Lung (tissue), 12 donors: Measurements from ENCODE around the gene DTNBP1. TPM values are rescaled to one million over a fixed set of nuclear protein-coding genes. Genes with fewer than 3 reads are reported as not detected.
A peak's percentile ranks its signal among the peaks of the same experiment; 100 is the strongest.

Experiments used
- ATAC-seq: fragments of 200-7000 bp; cut with Tn5 transposase; one replicate; pipeline ENCODE4 v1.9.1; 2020; ENCODE audit warnings: moderate number of reproducible peaks; ENCODE audit not compliant: insufficient read depth, low FRiP score
- DNase-seq, 3 donors: peaks; one replicate each; pipeline ENCODE4 v3.0.0-alpha.2; 2013 to 2017
- H3K27ac ChIP-seq, 2 donors: one replicate each; pipeline ENCODE4 v1.5.1; 2013; ENCODE audit warnings: mild to moderate bottlenecking in 2 of 2, moderate library complexity in 2 of 2, control low read depth in 1 of 2, inconsistent platforms in 1 of 2, low read depth in 1 of 2, low read length in 1 of 2
- H3K27me3 ChIP-seq, 3 donors: one replicate each; pipeline ENCODE4 v1.5.1; 2013; ENCODE audit warnings: low read length in 2 of 3; ENCODE audit not compliant: control insufficient read depth in 3 of 3, insufficient read depth in 3 of 3
- H3K36me3 ChIP-seq, 4 donors: one replicate each; pipeline ENCODE4 v1.5.1; 2013; ENCODE audit warnings: low read length in 4 of 4, mild to moderate bottlenecking in 1 of 4, moderate library complexity in 1 of 4; ENCODE audit not compliant: control insufficient read depth in 4 of 4, insufficient read depth in 4 of 4
- H3K4me1 ChIP-seq, 5 donors: one replicate each; pipeline ENCODE4 v1.5.1; 2013; ENCODE audit warnings: low read length in 5 of 5, mild to moderate bottlenecking in 2 of 5, moderate library complexity in 1 of 5; ENCODE audit not compliant: control insufficient read depth in 5 of 5, insufficient read depth in 5 of 5
- H3K4me3 ChIP-seq: one replicate; pipeline ENCODE4 v1.5.1; 2013; ENCODE audit warnings: mild to moderate bottlenecking, control low read depth, moderate library complexity
- H3K9ac ChIP-seq, 2 donors: one replicate each; pipeline ENCODE4 v1.5.1; 2013; ENCODE audit warnings: low read length in 2 of 2, control low read depth in 1 of 2; ENCODE audit not compliant: insufficient read depth in 1 of 2
- H3K9me3 ChIP-seq, 4 donors: one replicate each; pipeline ENCODE4 v1.5.1; 2013; ENCODE audit warnings: low read length in 3 of 4, mild to moderate bottlenecking in 1 of 4, moderate library complexity in 1 of 4; ENCODE audit not compliant: control insufficient read depth in 4 of 4, insufficient read depth in 3 of 4
- CTCF ChIP-seq: IDR thresholded peaks from 2 replicates; pipeline ENCODE4 v1.5.1; 2012; ENCODE audit warnings: mild to moderate bottlenecking; ENCODE audit errors: control extremely low read depth, extremely low read depth
- WGBS, 2 donors: extraction: QIAGEN DNeasy Blood & Tissue Kit; methylation state at CpG; one replicate each; pipeline ENCODE4 v1.1.7; 2013; 5-methylcytosine and 5-hydroxymethylcytosine counted together
- polyA plus RNA-seq, 2 donors: library from polyadenylated mRNA; stranded (reverse); fragments of 200-250 nt; gene quantifications; one replicate each; pipeline ENCODE4 v1.2.1, GENCODE V29; 2013
- total RNA-seq, 2 donors: library from RNA; depleted of rRNA in 1 of 2; stranded (reverse); fragments of >200 nt in 1 of 2; gene quantifications; one replicate each; pipeline ENCODE4 v1.2.1, GENCODE V29; 2014 to 2021
- donor health status: control.
- donor health status: control.
- donor health status: Bipolar disorder and iron deficiency.
- donor health status: healthy.
- donor health status: DM: yes; HTN: yes; CAD: no.

DTNBP1 gene
- total and polyA plus RNA-seq, 4 donors = 9.9 to 23.9 (median 20.5) TPM

GRCh38 chr6:15477746-15478145 is 185.1 kb downstream of the DTNBP1 start:
- WGBS, 2 donors = 53 to 56% methylated on average over 5 of the region's 5 CpGs
- H3K27ac ChIP-seq = no peak overlapping the region

GRCh38 chr6:15476631-15477380 is 186.0 kb downstream of the DTNBP1 start:
- no peak for ATAC-seq
- Histone ChIP-seq H3K36me3 (peaks cover 0 to 4% (median 0%) of the 10 kb centered on the region in 4 donors), H3K9ac (no peak overlapping the region), H3K27ac (peak overlapping the region; percentile 44 to 61), H3K4me3 (no peak overlapping the region), H3K4me1 (peaks cover 14 to 53% (median 25%) of the 10 kb centered on the region in 5 donors), H3K27me3 (no peaks in the 10 kb centered on the region), H3K9me3 (no peaks in the 10 kb centered on the region)
- WGBS, 2 donors = 49 to 59% methylated on average over 7 of the region's 7 CpGs
- DNase-seq = peak in 2 of 3 donors; percentile 67 to 70
- TF ChIP-seq CTCF = no peak

More at GRCh38 chr6:15477746-15478145, 185.1 kb downstream of the DTNBP1 start:
- DNase-seq (peak in 1 of 3 donors; percentile 39), ATAC-seq (no peak)
- Histone ChIP-seq H3K36me3 (peaks cover 0 to 4% (median 0%) of the 10 kb centered on the region in 4 donors), H3K4me1 (peaks cover 10 to 51% (median 25%) of the 10 kb centered on the region in 5 donors), H3K27me3 (no peaks in the 10 kb centered on the region), H3K9ac (no peak overlapping the region), H3K9me3 (no peaks in the 10 kb centered on the region), H3K4me3 (no peak overlapping the region)
- TF ChIP-seq CTCF = no peak

GRCh38 chr6:15475872-15476271 is 187.0 kb downstream of the DTNBP1 start:
- WGBS, 2 donors = 61 to 76% methylated on average over 4 of the region's 4 CpGs
- peak overlapping the region in 1 of 2 donors; percentile 41 for H3K27ac ChIP-seq

More at GRCh38 chr6:15475872-15476271, 187.0 kb downstream of the DTNBP1 start:
- no peak overlapping the region for H3K9ac ChIP-seq
- no peak overlapping the region for H3K4me3 ChIP-seq
- TF ChIP-seq CTCF = no peak
- H3K9me3 ChIP-seq = no peaks in the 10 kb centered on the region
- ATAC-seq (no peak), DNase-seq (no peak)
- peaks cover 14 to 44% (median 25%) of the 10 kb centered on the region in 5 donors for H3K4me1 ChIP-seq
- H3K27me3 ChIP-seq = no peaks in the 10 kb centered on the region
- H3K36me3 ChIP-seq = peaks cover 0 to 4% (median 0%) of the 10 kb centered on the region in 4 donors
